Neural progenitor cell (in vitro differentiated cells): ENCODE measurements around the gene DOCK4. TPM values are rescaled to one million over a fixed set of nuclear protein-coding genes. Genes with fewer than 3 reads are reported as not detected.

Experiments
- DNase-seq: peaks from one replicate; pipeline ENCODE4 v3.0.0-alpha.2; 2016; ENCODE audit warnings: low spot score
- H2AFZ ChIP-seq: fragments of 200-600 bp; sonication (generic); replicated peaks from 2 replicates; pipeline ENCODE4 v1.6.1; 2016; ENCODE audit warnings: antibody characterized with exemption
- H3F3A ChIP-seq: fragments of 200-600 bp; sonication (generic); 2 replicates; pipeline ENCODE4 v1.6.1; 2016; ENCODE audit warnings: antibody characterized with exemption, low read depth
- H3K27ac ChIP-seq: fragments of 200-600 bp; sonication (generic); 2 replicates; pipeline ENCODE4 v1.5.1; 2016; ENCODE audit warnings: mild to moderate bottlenecking
- H3K27me3 ChIP-seq: fragments of 200-600 bp; sonication (generic); 2 replicates; pipeline ENCODE4 v1.6.1; 2016; ENCODE audit warnings: mild to moderate bottlenecking, moderate library complexity
- H3K36me3 ChIP-seq: fragments of 200-600 bp; sonication (generic); 2 replicates; pipeline ENCODE4 v1.5.1; 2016
- H3K4me1 ChIP-seq: fragments of 200-600 bp; sonication (generic); 2 replicates; pipeline ENCODE4 v1.6.1; 2016; ENCODE audit warnings: mixed run types
- H3K4me2 ChIP-seq: fragments of 200-600 bp; sonication (generic); 2 replicates; pipeline ENCODE4 v1.6.1; 2016
- H3K4me3 ChIP-seq: fragments of 200-600 bp; sonication (generic); 2 replicates; pipeline ENCODE4 v1.5.1; 2016
- H3K79me2 ChIP-seq: fragments of 200-600 bp; sonication (generic); 2 replicates; pipeline ENCODE4 v1.6.1; 2016; ENCODE audit warnings: low read depth
- H3K9ac ChIP-seq: fragments of 200-600 bp; sonication (generic); 2 replicates; pipeline ENCODE4 v1.6.1; 2016
- H3K9me3 ChIP-seq: fragments of 200-600 bp; sonication (generic); 2 replicates; pipeline ENCODE4 v1.5.1; 2016; ENCODE audit warnings: low read depth
- H4K20me1 ChIP-seq: fragments of 200-600 bp; sonication (generic); 2 replicates; pipeline ENCODE4 v1.6.1; 2016; ENCODE audit warnings: low read depth
- H3K27ac Mint-ChIP-seq: 3 replicates; pipeline ENCODE4 v1.8.0; 2021; ENCODE audit warnings: mixed read lengths
- H3K27me3 Mint-ChIP-seq: 2 replicates; pipeline ENCODE4 v1.8.0; 2022; ENCODE audit warnings: low read depth, mild to moderate bottlenecking, inconsistent platforms, moderate library complexity, mixed read lengths; ENCODE audit not compliant: insufficient read depth
- H3K36me3 Mint-ChIP-seq: 3 replicates; pipeline ENCODE4 v1.8.0; 2021; ENCODE audit warnings: mixed read lengths
- H3K4me1 Mint-ChIP-seq: 3 replicates; pipeline ENCODE4 v1.8.0; 2021; ENCODE audit warnings: mixed read lengths
- H3K4me3 Mint-ChIP-seq: 3 replicates; pipeline ENCODE4 v1.8.0; 2021; ENCODE audit warnings: mild to moderate bottlenecking, moderate library complexity, mixed read lengths
- H3K9me3 Mint-ChIP-seq: 3 replicates; pipeline ENCODE4 v1.8.0; 2020; ENCODE audit warnings: mixed read lengths
- CTCF ChIP-seq: fragments of 200-600 bp; sonication (generic); IDR thresholded peaks from 2 replicates; pipeline ENCODE4 v1.5.1; 2017; ENCODE audit warnings: antibody characterized with exemption, mild to moderate bottlenecking
- EZH2 ChIP-seq: fragments of 200-600 bp; sonication (generic); IDR thresholded peaks from 2 replicates; pipeline ENCODE4 v1.6.1; 2017; ENCODE audit warnings: antibody characterized with exemption, mild to moderate bottlenecking, moderate library complexity
- EZH2phosphoT487 ChIP-seq: fragments of 200-600 bp; sonication (generic); IDR thresholded peaks from 2 replicates; pipeline ENCODE4 v1.6.1; 2017; ENCODE audit warnings: antibody characterized with exemption
- total RNA-seq: library from RNA; depleted of rRNA; stranded (reverse); fragments of >200 nt; gene quantifications from 2 replicates; pipeline ENCODE4 v1.2.3, GENCODE V29; 2015; ENCODE audit warnings: low replicate concordance

DOCK4 gene
- total RNA-seq, 1 donor from 2014 or later, result 11.4 TPM

GRCh38 chr7:112088484-112089016, 117.6 kb downstream of the DOCK4 start:
- Mint-ChIP-seq H3K27me3 (no peaks in the 10 kb centered on the region), H3K4me1 (peaks cover 18% of the 10 kb centered on the region), H3K4me3 (no peak overlapping the region), H3K36me3 (no peaks in the 10 kb centered on the region), H3K9me3 (no peaks in the 10 kb centered on the region), H3K27ac (no peak overlapping the region)
- Histone ChIP-seq H3K4me2 (no peak overlapping the region), H4K20me1 (no peaks in the 10 kb centered on the region), H3K27me3 (no peaks in the 10 kb centered on the region), H3K79me2 (no peaks in the 10 kb centered on the region), H3K4me1 (no peaks in the 10 kb centered on the region), H3K9ac (no peak overlapping the region), H3K4me3 (no peak overlapping the region), H3K27ac (no peak overlapping the region), H3K9me3 (no peaks in the 10 kb centered on the region), H3F3A (no peaks in the 10 kb centered on the region), H3K36me3 (no peaks in the 10 kb centered on the region), H2AFZ (no peak overlapping the region)
- TF ChIP-seq EZH2, result no peak
- no peak for TF ChIP-seq CTCF
- no peak for TF ChIP-seq EZH2phosphoT487
- DNase-seq, result no peak

- TF ChIP-seq EZH2phosphoT487 (no peak), CTCF (no peak), EZH2 (no peak)
- H3K27ac ChIP-seq, result no peak overlapping the region
- DNase-seq, result no peak
- no peaks in the 10 kb centered on the region for H3K79me2 ChIP-seq
- Mint-ChIP-seq H3K27ac (no peak overlapping the region), H3K27me3 (no peaks in the 10 kb centered on the region), H3K9me3 (no peaks in the 10 kb centered on the region), H3K36me3 (no peaks in the 10 kb centered on the region), H3K4me3 (no peak overlapping the region), H3K4me1 (peaks cover 4% of the 10 kb centered on the region)
- H3K4me2 ChIP-seq, result no peak overlapping the region
- H3K9ac ChIP-seq, result no peak overlapping the region
- H3K27me3 ChIP-seq, result no peaks in the 10 kb centered on the region
- H3K36me3 ChIP-seq, result no peaks in the 10 kb centered on the region
- H2AFZ ChIP-seq, result no peak overlapping the region
- no peaks in the 10 kb centered on the region for H4K20me1 ChIP-seq
- H3K9me3 ChIP-seq, result no peaks in the 10 kb centered on the region
- H3K4me3 ChIP-seq, result no peak overlapping the region
- no peaks in the 10 kb centered on the region for H3F3A ChIP-seq
- no peaks in the 10 kb centered on the region for H3K4me1 ChIP-seq
These were observed 119.5 kb downstream of the DOCK4 start for GRCh38 chr7:112086496-112087254.

- Histone ChIP-seq H3K4me1 (no peaks in the 10 kb centered on the region), H3F3A (no peaks in the 10 kb centered on the region), H3K27me3 (no peaks in the 10 kb centered on the region), H2AFZ (no peak overlapping the region), H3K4me2 (no peak overlapping the region), H3K9ac (no peak overlapping the region), H3K27ac (no peak overlapping the region), H3K4me3 (no peak overlapping the region), H3K79me2 (no peaks in the 10 kb centered on the region), H4K20me1 (no peaks in the 10 kb centered on the region), H3K36me3 (no peaks in the 10 kb centered on the region), H3K9me3 (no peaks in the 10 kb centered on the region)
- Mint-ChIP-seq H3K27ac (no peak overlapping the region), H3K4me1 (peaks cover 4% of the 10 kb centered on the region), H3K36me3 (no peaks in the 10 kb centered on the region), H3K27me3 (no peaks in the 10 kb centered on the region), H3K4me3 (no peak overlapping the region), H3K9me3 (no peaks in the 10 kb centered on the region)
- no peak for TF ChIP-seq CTCF
- no peak for TF ChIP-seq EZH2phosphoT487
- no peak for TF ChIP-seq EZH2
- no peak for DNase-seq
These were observed 121.7 kb downstream of the DOCK4 start for GRCh38 chr7:112084520-112084971.
